AG10803 (cell line): ENCODE measurements around the gene COX6B1.
A peak's percentile ranks its signal among the peaks of the same experiment; 100 is the strongest.

ENCODE experiments used
- DNase-seq: peaks from one replicate; pipeline ENCODE4 v3.0.0; 2010; ENCODE audit warnings: low read depth
- H3K4me3 ChIP-seq: 2 replicates; pipeline ENCODE4 v1.5.1; 2011; ENCODE audit warnings: mild to moderate bottlenecking, low read length, control low read depth
- TF ChIP-seq, protein P1 (sequence below): conservative IDR thresholded peaks from 2 replicates; pipeline ENCODE4 v1.5.1; 2011; ENCODE audit warnings: mild to moderate bottlenecking, low read length, control low read depth, inconsistent platforms

Gene COX6B1

DNA sequence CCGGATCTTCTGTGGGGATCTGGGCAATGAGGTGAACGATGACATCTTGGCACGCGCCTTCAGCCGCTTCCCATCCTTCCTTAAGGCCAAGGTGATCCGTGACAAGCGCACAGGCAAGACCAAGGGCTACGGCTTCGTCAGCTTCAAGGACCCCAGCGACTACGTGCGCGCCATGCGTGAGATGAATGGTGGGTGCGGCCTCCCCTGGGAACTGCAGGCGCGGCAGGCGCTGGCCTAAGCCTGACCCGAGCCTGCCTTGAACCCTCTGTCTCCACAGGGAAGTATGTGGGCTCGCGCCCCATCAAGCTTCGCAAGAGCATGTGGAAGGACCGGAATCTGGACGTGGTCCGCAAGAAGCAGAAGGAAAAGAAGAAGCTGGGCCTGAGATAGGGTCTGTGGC is 11.0 kb upstream of the COX6B1 start:
- no peak overlapping the region for H3K4me3 ChIP-seq
- no peak for DNase-seq
- TF ChIP-seq, protein P1, sequence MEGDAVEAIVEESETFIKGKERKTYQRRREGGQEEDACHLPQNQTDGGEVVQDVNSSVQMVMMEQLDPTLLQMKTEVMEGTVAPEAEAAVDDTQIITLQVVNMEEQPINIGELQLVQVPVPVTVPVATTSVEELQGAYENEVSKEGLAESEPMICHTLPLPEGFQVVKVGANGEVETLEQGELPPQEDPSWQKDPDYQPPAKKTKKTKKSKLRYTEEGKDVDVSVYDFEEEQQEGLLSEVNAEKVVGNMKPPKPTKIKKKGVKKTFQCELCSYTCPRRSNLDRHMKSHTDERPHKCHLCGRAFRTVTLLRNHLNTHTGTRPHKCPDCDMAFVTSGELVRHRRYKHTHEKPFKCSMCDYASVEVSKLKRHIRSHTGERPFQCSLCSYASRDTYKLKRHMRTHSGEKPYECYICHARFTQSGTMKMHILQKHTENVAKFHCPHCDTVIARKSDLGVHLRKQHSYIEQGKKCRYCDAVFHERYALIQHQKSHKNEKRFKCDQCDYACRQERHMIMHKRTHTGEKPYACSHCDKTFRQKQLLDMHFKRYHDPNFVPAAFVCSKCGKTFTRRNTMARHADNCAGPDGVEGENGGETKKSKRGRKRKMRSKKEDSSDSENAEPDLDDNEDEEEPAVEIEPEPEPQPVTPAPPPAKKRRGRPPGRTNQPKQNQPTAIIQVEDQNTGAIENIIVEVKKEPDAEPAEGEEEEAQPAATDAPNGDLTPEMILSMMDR, result no peak

DNA sequence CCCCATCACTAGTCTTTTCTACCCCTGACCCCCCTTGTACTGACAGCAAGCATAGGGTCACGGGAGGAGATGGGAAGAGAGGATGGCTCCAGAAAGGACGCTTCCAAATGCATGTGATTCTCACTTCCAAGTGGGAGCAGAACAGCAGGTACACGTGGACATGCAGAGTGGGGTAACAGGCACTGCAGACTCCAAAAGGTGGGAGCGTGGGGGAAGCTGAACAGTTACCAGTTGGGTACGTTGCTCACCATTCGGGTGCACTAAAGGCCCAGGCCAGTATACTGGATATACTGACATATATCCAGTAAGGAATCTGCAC is 8.8 kb upstream of the COX6B1 start:
- TF ChIP-seq, protein P1, result no peak
- H3K4me3 ChIP-seq, result no peak overlapping the region
- DNase-seq, result no peak

DNA sequence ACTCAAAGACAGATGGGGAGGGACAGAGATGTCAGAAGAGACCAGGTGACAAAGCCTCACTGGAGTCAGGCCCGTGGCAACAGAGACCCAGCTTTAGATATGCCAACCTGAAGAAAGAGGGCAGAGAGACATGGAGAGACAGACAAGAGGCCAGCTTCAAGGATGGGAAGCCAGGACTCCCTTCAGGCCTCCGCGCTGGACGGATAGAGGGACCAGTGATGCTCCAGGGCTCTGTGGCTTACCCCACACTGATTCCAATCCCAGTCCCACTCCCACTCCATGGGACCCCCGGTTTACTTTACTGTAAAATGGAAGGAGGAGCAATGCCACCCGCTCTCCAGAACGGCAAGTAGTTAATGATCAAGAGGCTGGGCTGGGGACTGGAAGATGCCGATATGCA is 8.3 kb upstream of the COX6B1 start:
- DNase-seq, result no peak
- TF ChIP-seq, protein P1, result no peak
- no peak overlapping the region for H3K4me3 ChIP-seq

DNA sequence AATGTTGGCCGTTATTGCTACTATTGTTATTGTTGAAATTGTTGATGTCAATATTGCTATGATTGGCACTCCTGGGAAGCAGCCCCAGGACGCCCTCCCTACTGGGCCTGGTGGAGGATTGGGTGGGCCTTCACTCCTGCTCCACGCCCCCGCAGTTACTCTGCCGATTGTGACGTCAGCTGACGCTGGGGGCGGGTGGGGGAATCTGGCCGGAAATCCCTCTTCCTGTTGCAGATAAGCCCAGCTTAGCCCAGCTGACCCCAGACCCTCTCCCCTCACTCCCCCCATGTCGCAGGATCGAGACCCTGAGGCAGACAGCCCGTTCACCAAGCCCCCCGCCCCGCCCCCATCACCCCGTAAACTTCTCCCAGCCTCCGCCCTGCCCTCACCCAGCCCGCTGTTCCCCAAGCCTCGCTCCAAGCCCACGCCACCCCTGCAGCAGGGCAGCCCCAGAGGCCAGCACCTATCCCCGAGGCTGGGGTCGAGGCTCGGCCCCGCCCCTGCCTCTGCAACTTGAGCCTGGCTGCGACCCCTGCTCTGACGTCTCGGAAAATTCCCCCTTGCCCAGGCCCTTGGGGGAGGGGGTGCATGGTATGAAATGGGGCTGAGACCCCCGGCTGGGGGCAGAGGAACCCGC is 6.5 kb upstream of the COX6B1 start, which contains the start of gene ETV2:
Gene ETV2 (plus strand): TSS at position 231 of the 637 bp plus-strand sequence. CDS start 716 bp downstream, outside the sequence.
- no peak within 1 kb of the TSS for H3K4me3 ChIP-seq
- DNase-seq, result no peak
- TF ChIP-seq, protein P1, result no peak

DNA sequence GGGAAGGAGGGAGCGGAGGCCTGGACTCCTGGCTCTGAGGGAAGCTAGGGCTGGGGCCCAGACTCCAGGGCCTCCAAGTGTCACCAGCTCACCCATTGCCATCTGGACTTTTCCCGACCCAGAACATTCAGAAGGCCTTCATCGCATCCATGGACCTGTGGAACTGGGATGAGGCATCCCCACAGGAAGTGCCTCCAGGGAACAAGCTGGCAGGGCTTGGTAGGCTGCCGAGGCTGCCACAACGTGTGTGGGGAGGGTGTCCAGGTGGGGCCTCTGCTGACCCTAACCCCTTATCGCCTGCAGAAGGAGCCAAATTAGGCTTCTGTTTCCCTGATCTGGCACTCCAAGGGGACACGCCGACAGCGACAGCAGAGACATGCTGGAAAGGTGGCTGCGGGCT is 5.8 kb upstream of the COX6B1 start:
- TF ChIP-seq, protein P1, result no peak
- H3K4me3 ChIP-seq, result no peak overlapping the region

DNA sequence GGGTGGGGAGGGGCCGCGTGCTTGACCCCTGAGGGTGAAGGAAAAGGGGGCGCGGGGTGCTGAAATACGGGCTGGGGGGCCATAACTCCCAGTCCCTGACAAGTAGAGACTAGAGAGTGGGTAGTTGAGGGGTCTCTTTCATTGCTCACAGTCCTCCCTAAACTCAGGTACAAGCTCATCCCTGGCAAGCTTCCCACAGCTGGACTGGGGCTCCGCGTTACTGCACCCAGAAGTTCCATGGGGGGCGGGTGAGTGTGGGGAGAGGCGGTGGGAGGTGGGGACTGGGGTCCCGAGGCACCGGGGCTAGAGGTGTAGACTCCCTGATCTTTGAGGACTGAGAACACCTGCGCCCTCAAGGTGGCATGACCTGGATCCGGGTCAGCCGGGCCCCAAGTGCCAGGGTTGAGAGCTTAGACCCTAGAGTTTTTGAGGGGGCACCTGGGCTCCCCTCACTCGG is 5.3 kb upstream of the COX6B1 start:
- DNase-seq, result no peak
- TF ChIP-seq, protein P1, result no peak
- peak overlapping the region; percentile 67 for H3K4me3 ChIP-seq

More for the DNA sequence above, 5.8 kb upstream of the COX6B1 start:
- no peak for DNase-seq
